ENCODE data around the gene SLC35A1.

- TF ChIP-seq, protein P1, sequence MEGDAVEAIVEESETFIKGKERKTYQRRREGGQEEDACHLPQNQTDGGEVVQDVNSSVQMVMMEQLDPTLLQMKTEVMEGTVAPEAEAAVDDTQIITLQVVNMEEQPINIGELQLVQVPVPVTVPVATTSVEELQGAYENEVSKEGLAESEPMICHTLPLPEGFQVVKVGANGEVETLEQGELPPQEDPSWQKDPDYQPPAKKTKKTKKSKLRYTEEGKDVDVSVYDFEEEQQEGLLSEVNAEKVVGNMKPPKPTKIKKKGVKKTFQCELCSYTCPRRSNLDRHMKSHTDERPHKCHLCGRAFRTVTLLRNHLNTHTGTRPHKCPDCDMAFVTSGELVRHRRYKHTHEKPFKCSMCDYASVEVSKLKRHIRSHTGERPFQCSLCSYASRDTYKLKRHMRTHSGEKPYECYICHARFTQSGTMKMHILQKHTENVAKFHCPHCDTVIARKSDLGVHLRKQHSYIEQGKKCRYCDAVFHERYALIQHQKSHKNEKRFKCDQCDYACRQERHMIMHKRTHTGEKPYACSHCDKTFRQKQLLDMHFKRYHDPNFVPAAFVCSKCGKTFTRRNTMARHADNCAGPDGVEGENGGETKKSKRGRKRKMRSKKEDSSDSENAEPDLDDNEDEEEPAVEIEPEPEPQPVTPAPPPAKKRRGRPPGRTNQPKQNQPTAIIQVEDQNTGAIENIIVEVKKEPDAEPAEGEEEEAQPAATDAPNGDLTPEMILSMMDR (IDR thresholded peaks at IDR 0.05), result no peak
- TF ChIP-seq POLR2A (IDR thresholded peaks at IDR 0.05) (no peak), POLR2AphosphoS5 (IDR thresholded peaks at IDR 0.05) (no peak)
Observed at GRCh38 chr6:87444362-87444761, 28.4 kb upstream of the SLC35A1 start.
